GM12872 (cell line): ENCODE measurements around the gene LTBP4.

Experiments used
- CTCF ChIP-seq: IDR thresholded peaks from 3 replicates; pipeline ENCODE4 v1.5.1; 2011; ENCODE audit warnings: low read depth, mild to moderate bottlenecking, low read length, moderate library complexity; ENCODE audit not compliant: insufficient read depth

Gene LTBP4

GRCh38 chr19:40607311-40608239 is 6.4 kb downstream of the LTBP4 start:
- no peak for TF ChIP-seq CTCF

GRCh38 chr19:40608240-40608621 is 7.1 kb downstream of the LTBP4 start:
- TF ChIP-seq CTCF, result no peak

- no peak for TF ChIP-seq CTCF
Measured at GRCh38 chr19:40608957-40609356, 7.8 kb downstream of the LTBP4 start.

GRCh38 chr19:40609561-40610395 is 8.6 kb downstream of the LTBP4 start:
- TF ChIP-seq CTCF, result no peak

- TF ChIP-seq CTCF, result no peak
Measured at GRCh38 chr19:40610396-40611064, 9.4 kb downstream of the LTBP4 start.

GRCh38 chr19:40611096-40611495 is 9.9 kb downstream of the LTBP4 start:
- TF ChIP-seq CTCF, result no peak
